Hepatocyte (in vitro differentiated cells): Measurements from ENCODE around the gene DPYD.

ENCODE experiments used
- EZH2 ChIP-seq: fragments of 200-600 bp; sonication (generic); IDR thresholded peaks from 2 replicates; pipeline ENCODE4 v1.6.1; 2016; ENCODE audit warnings: antibody characterized with exemption, mild to moderate bottlenecking, borderline replicate concordance
- EZH2phosphoT487 ChIP-seq: fragments of 200-600 bp; sonication (generic); IDR thresholded peaks from one replicate; pipeline ENCODE4 v1.6.1; 2018; ENCODE audit warnings: antibody characterized with exemption, mild to moderate bottlenecking, low read depth, moderate library complexity; ENCODE audit not compliant: unreplicated experiment, severe bottlenecking
- TF ChIP-seq, protein P1 (sequence below): fragments of 200-600 bp; sonication (generic); IDR thresholded peaks from 2 replicates; pipeline ENCODE4 v1.5.1; 2016; ENCODE audit warnings: antibody characterized with exemption, mild to moderate bottlenecking; ENCODE audit not compliant: poor library complexity

DNA sequence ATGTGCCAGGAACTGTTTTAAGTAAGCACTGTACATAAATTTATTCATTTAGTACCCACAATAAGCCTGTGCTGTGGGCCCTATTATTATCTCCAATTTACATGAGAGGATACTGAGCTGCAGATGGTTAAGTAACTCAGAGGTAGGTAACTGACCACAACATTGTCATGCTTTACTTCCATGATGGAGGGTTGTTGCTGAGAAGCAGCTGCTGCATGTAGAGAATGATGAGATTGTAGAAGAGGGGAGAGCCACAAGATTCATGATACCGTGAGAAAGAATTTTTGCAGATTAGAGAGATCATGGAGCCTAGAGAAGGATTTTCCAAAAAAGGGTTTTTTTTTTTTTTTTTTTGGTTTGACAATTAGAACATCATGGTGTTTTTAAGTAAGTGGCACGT is 886.2 kb downstream of the DPYD start:
- TF ChIP-seq, protein P1, sequence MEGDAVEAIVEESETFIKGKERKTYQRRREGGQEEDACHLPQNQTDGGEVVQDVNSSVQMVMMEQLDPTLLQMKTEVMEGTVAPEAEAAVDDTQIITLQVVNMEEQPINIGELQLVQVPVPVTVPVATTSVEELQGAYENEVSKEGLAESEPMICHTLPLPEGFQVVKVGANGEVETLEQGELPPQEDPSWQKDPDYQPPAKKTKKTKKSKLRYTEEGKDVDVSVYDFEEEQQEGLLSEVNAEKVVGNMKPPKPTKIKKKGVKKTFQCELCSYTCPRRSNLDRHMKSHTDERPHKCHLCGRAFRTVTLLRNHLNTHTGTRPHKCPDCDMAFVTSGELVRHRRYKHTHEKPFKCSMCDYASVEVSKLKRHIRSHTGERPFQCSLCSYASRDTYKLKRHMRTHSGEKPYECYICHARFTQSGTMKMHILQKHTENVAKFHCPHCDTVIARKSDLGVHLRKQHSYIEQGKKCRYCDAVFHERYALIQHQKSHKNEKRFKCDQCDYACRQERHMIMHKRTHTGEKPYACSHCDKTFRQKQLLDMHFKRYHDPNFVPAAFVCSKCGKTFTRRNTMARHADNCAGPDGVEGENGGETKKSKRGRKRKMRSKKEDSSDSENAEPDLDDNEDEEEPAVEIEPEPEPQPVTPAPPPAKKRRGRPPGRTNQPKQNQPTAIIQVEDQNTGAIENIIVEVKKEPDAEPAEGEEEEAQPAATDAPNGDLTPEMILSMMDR, result no peak
- TF ChIP-seq EZH2phosphoT487 (no peak), EZH2 (no peak)
